ENCODE data around the gene FGF22.

DNA sequence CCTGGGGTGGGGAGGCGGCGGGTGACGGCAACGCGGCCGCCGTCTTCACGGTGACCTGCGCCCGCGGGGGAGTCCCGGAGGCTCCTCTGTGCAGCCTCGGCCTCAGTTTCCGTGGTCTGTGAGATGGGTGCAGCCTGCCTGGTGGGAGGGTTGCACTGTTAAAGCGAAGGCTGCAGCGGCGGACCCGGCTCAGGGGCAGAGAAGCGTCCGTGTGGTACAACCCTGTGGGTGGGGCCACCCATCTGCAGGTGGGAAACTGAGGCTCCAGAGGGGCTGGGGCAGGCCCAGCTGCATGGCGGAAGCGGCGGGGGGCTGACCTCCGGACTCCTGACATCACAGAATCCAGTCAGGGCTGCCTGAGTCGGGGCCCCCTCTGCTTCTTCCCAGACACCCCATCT, 481 bp downstream of the FGF22 start:
- TF ChIP-seq CTCF (IDR thresholded peaks at IDR 0.05): no peak
- no peak for TF ChIP-seq POLR2A (IDR thresholded peaks at IDR 0.05)

All from breast epithelium (tissue), 3 donors.